HG02884 (cell line): ENCODE measurements around the gene CEMIP2.

Experiments
- ATAC-seq: cut with Tn5 transposase; IDR thresholded peaks from one replicate; pipeline ENCODE4 v1.9.1; 2021; ENCODE audit warnings: mild to moderate bottlenecking, moderate library complexity; ENCODE audit not compliant: unreplicated experiment

Gene CEMIP2

GRCh38 chr9:71752928-71753327 is 15.4 kb downstream of the CEMIP2 start:
- ATAC-seq, result no peak

GRCh38 chr9:71752352-71752751 is 16.0 kb downstream of the CEMIP2 start:
- ATAC-seq, result no peak

DNA sequence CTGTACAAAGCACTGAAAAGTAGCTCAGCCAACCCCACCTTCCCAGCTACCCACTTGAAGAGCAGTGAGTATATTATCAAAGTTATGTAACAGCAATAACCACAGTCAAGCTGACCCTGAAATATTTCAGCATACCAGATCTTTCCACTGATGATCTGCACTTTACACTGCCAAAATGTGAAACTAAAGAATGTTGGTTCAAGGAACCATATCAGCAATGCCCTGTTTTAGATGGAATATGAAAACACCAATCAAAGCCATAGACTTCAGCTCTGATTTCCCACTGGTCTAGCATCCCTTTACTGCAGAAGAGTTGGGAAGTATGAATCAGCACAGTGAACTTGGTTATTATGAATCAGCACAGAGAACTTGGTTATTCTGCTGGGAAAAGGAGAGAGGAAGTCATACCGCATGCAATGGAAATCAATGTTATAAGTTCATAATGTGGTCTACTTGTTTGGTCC is 20.0 kb downstream of the CEMIP2 start:
- ATAC-seq, result no peak

GRCh38 chr9:71747576-71747975 is 20.7 kb downstream of the CEMIP2 start:
- no peak for ATAC-seq

DNA sequence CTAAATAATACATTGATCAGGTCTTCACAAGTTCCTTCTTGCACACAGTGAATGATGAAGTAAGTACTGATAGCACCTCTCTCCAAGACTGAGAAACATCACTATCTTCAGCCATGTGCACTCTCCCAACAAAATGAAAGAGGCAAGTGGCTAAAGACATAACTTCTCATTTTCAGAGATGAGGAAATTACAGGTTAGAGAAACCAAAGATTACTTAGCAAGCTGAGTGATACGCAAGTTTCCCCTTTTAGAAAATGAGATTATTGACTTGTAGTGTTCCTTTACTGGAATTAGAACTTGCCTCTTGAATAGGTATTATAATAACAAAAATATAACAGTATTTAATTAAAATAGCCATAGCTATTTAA is 21.6 kb downstream of the CEMIP2 start:
- no peak for ATAC-seq

GRCh38 chr9:71746023-71746757 is 22.1 kb downstream of the CEMIP2 start:
- ATAC-seq, result no peak

- no peak for ATAC-seq
Measured at GRCh38 chr9:71744754-71745521, 23.4 kb downstream of the CEMIP2 start.

DNA sequence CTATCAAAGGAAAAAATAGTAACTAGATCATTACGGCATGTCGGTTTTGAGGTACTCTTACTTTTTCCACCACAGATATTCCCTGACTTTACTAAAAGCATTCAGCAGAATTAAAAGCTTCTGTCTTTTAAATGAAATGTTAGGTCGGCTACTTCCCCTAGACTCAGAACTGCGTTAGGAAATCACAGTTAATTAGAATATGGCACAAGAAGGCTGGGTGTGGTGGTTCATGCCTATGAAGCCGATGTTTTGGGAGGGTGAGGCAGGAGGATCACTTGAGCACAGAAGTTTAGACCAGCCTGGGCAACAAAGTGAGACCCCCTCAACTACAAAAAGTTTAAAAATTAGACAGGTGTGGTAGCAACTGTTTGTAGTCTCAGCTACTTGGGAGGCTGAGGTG is 24.4 kb downstream of the CEMIP2 start:
- no peak for ATAC-seq

DNA sequence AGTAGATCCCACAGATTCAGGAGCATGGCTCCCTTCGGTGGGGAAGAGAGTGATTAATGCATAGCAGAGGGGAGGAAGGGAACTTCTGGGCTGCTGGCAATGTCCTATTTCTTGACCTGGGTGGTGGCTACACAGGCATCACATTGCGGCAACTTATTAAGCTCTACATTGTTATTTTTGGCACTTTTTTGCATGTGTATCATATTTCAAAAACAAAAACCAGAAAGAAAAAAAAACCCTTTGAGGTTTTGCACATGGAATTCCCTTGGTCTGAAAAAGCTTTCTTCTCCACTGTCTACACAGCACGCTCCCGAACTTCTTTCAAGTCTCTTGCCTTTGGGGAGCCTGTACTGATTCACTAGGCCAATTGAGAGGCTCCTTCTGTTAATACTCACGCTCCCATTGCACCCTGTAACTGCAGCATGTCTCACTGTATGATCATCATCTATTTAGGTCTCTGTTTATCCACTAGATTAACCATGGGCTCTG is 25.1 kb downstream of the CEMIP2 start:
- no peak for ATAC-seq

GRCh38 chr9:71742703-71743102 is 25.6 kb downstream of the CEMIP2 start:
- ATAC-seq, result no peak

GRCh38 chr9:71741926-71742648 is 26.2 kb downstream of the CEMIP2 start:
- ATAC-seq, result no peak

- no peak for ATAC-seq
Measured at GRCh38 chr9:71740199-71740598, 28.1 kb downstream of the CEMIP2 start.

GRCh38 chr9:71737455-71737854 is 30.9 kb downstream of the CEMIP2 start:
- no peak for ATAC-seq

GRCh38 chr9:71736236-71736635 is 32.1 kb downstream of the CEMIP2 start:
- no peak for ATAC-seq

GRCh38 chr9:71734950-71735349 is 33.4 kb downstream of the CEMIP2 start:
- ATAC-seq, result no peak

- ATAC-seq, result no peak
Measured at GRCh38 chr9:71733176-71733575, 35.1 kb downstream of the CEMIP2 start.

- ATAC-seq, result no peak
Measured at GRCh38 chr9:71729816-71730526, 38.3 kb downstream of the CEMIP2 start.

- no peak for ATAC-seq
Measured at GRCh38 chr9:71726723-71727122, 41.6 kb downstream of the CEMIP2 start.

DNA sequence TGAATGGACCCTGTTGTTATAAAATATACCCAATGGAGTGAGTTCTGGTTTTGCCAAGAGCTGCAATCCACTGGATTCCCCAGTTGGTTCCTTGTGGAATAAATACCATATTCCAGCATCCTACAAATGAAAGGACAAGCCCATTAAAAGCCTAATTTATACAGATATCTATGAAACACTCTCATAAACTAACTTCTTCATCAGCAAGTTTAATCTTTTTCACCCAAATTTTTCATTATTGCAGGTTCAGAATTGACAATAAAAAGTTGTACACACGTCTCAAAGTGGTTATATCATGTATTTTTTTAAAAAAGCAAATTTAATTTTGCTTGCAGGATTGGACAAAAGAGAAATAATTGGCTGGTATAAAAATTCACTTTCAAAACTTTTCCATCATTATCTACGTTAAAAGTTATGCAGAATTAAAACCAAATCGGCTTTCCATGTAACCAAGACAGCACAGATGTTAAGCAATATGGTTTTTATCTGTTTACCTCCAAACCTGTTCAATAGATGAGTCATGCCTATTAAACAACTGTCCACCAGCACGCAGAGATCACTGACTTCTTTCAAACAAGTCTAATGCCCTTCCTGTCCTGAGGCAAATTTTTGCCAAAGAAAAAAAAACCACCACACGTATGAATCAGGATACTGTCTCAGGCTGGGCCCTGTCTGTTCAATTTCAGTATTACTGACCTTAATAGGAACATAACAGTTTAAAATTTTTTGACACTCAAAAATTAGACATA is 42.5 kb downstream of the CEMIP2 start:
- ATAC-seq, result no peak

DNA sequence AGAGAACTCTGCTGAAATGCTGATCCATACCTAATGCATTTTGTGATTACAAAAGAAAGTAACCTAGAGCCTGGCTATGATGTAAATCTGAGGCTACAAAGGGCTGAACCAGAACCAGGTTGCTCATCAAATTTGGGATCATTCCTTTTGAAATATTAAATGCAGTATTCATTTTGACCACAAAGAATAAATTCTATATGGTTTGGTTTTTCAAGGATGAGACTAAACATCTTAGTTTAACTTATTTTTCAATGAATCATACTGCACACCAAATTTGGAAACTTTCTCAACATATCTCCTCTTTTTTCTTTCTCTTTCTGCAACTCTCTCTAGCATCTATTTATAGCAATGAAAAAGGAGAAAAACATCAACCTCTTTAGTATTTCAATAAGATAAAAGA is 46.5 kb downstream of the CEMIP2 start:
- ATAC-seq, result no peak
